K562 (cell line): ENCODE measurements around the gene NPEPL1. TPM values are rescaled to one million over a fixed set of nuclear protein-coding genes. Genes with fewer than 3 reads are reported as not detected.
"Not testable (repeated sequence)": the region's sequence is repeated elsewhere in the genome, so short reads cannot be mapped to it uniquely, and the experiment has no call there.

ENCODE experiments used
- ATAC-seq: fragments of 200-7000 bp; cut with Tn5 transposase; 3 replicates; pipeline ENCODE4 v1.9.1; 2020; ENCODE audit warnings: moderate library complexity
- BruUV-seq: library from RNA; stranded (reverse); fragments of 400-500 nt; replicated peaks from 2 replicates; lab custom pipeline; 2021; lab: Mats Ljungman, UMichigan
- CTCF ChIA-PET: fragments of 300-600 bp; formaldehyde crosslinking; extraction: SDS; loops from one replicate; lab custom pipeline; 2021; ENCODE audit warnings: low intra/inter-chr PET ratio; lab: Yijun Ruan, JAX
- POLR2A ChIA-PET: fragments of 300-600, 350-650 bp; sonication (Branson Sonifier 250); formaldehyde crosslinking; extraction: SDS; loops from one replicate; lab custom pipeline; 2021; ENCODE audit warnings: antibody characterized with exemption, inconsistent platforms; lab: Yijun Ruan, JAX
- DNase-seq, 4 experiments: peaks; one replicate each; pipeline versions ENCODE4 v3.0.0 to v3.0.0-alpha.2; 2011 to 2018; ENCODE audit warnings: low spot score in 3 of 4, mixed read lengths in 3 of 4; ENCODE audit errors: extremely low read depth in 1 of 4
- FAIRE-seq: peaks from 2 replicates; lab custom pipeline; 2011; peaks lifted over from hg19 to GRCh38; lab: Jason Lieb, UNC
- H2AFZ ChIP-seq: 2 replicates; pipeline ENCODE4 v1.6.0; 2011; ENCODE audit warnings: low read depth, low read length, control low read depth, inconsistent platforms
- H3K27ac ChIP-seq: fragments of 200-600 bp; 3 replicates; pipeline ENCODE4 v1.8.0; 2011; ENCODE audit warnings: low read depth, mild to moderate bottlenecking, control low read depth, inconsistent platforms, low read length, moderate library complexity, mixed read lengths; ENCODE audit errors: extremely low read depth
- H3K27me3 ChIP-seq, 2 experiments: fragments of 300-600 bp in 1 of 2; 2 replicates in 1 of 2; 3 replicates in 1 of 2; pipeline versions ENCODE4 v1.6.0 to v1.8.0; 2011; ENCODE audit warnings: inconsistent platforms in 2 of 2, low read length in 2 of 2, mild to moderate bottlenecking in 1 of 2, mixed read lengths in 1 of 2, moderate library complexity in 1 of 2; ENCODE audit not compliant: control insufficient read depth in 2 of 2, insufficient read depth in 2 of 2
- H3K36me3 ChIP-seq: fragments of 300-600 bp; 3 replicates; pipeline ENCODE4 v1.8.0; 2011; ENCODE audit warnings: mild to moderate bottlenecking, low read length, inconsistent platforms; ENCODE audit not compliant: control insufficient read depth, insufficient read depth
- H3K4me1 ChIP-seq, 2 experiments: fragments of 200-600 bp in 1 of 2; replicated peaks in 1 of 2; 2 replicates in 1 of 2; 3 replicates in 1 of 2; pipeline versions ENCODE4 v1.5.1 to v1.8.0; 2011; ENCODE audit warnings: inconsistent platforms in 2 of 2, low read length in 2 of 2, mild to moderate bottlenecking in 1 of 2, mixed read lengths in 1 of 2, moderate library complexity in 1 of 2; ENCODE audit not compliant: control insufficient read depth in 2 of 2, insufficient read depth in 2 of 2
- H3K4me2 ChIP-seq: 2 replicates; pipeline ENCODE4 v1.6.1; 2011; ENCODE audit warnings: low read length, control low read depth, inconsistent platforms, mixed read lengths; ENCODE audit not compliant: insufficient read depth
- H3K4me3 ChIP-seq: fragments of 200-600 bp; sonication (generic), shearing (Covaris generic); 2 replicates; pipeline ENCODE4 v1.5.1; 2016; ENCODE audit warnings: control low read depth, inconsistent platforms
- H3K79me2 ChIP-seq: fragments of 200-600 bp; 3 replicates; pipeline ENCODE4 v1.8.0; 2011; ENCODE audit warnings: low read length, inconsistent platforms; ENCODE audit not compliant: control insufficient read depth, insufficient read depth
- H3K9ac ChIP-seq, 2 experiments: 2 replicates each; pipeline versions ENCODE4 v1.6.0 to v1.6.1; 2011; ENCODE audit warnings: low read depth in 2 of 2, low read length in 2 of 2, control low read depth in 1 of 2, inconsistent platforms in 1 of 2, mild to moderate bottlenecking in 1 of 2, mixed read lengths in 1 of 2; ENCODE audit not compliant: insufficient read depth in 1 of 2
- H3K9me1 ChIP-seq: one replicate; pipeline ENCODE4 v1.6.0; 2011; ENCODE audit warnings: inconsistent platforms, mild to moderate bottlenecking, low read length, moderate library complexity; ENCODE audit not compliant: control insufficient read depth, insufficient read depth
- H3K9me3 ChIP-seq: replicated peaks from 2 replicates; pipeline ENCODE4 v1.5.1; 2011; ENCODE audit warnings: low read depth, low read length, inconsistent platforms; ENCODE audit not compliant: control insufficient read depth, insufficient read depth
- H4K20me1 ChIP-seq: replicated peaks from 2 replicates; pipeline ENCODE4 v1.6.1; 2011; ENCODE audit warnings: low read length, inconsistent platforms, mixed read lengths; ENCODE audit not compliant: control insufficient read depth, insufficient read depth
- NFE2 ChIP-seq: IDR thresholded peaks from 2 replicates; pipeline ENCODE4 v1.6.1; 2014; ENCODE audit warnings: antibody characterized with exemption, low read depth
- WGBS: fragments of 100-300 bp; shearing (Covaris generic); methylation state at CpG from one replicate; pipeline ENCODE4 v1.1.6; 2016; ENCODE audit warnings: low coverage, mixed read lengths; ENCODE audit not compliant: insufficient coverage; ENCODE audit errors: missing lambda C conversion rate; 5-methylcytosine and 5-hydroxymethylcytosine counted together
- in situ Hi-C: fragments of 300-500 bp; cut with MboI; formaldehyde crosslinking; loops from 4 replicates; pipeline ENCODE4 v1.15.0; 2018; ENCODE audit warnings: inconsistent platforms, mixed read lengths
- intact Hi-C: fragments of 100-400 bp; cut with micrococcal nuclease; formaldehyde crosslinking; loops from 2 replicates; pipeline ENCODE4 v1.14.2; 2022
- polyA plus RNA-seq, 8 experiments: library from polyadenylated mRNA; depleted of rRNA in 4 of 8; stranded (reverse) in 5 of 8; unstranded in 3 of 8; fragments of >200 nt; fragmentation: Nextera tagmentation in 2 of 8; fragmentation: Illumina TruSeq in 1 of 8; extraction: Ambion mirVana in 2 of 8; extraction: Trizol in 1 of 8; gene quantifications; 2 replicates each; pipeline versions ENCODE4 v1.2.1 to v1.2.3, GENCODE V29; 2011 to 2014; ENCODE audit warnings: inconsistent platforms in 1 of 8, missing spikeins in 1 of 8
- total RNA-seq, 7 experiments: library from RNA; depleted of rRNA in 6 of 7; stranded (reverse); fragments of >200 nt in 6 of 7; fragmentation: Illumina TruSeq in 2 of 7; extraction: Trizol in 2 of 7; gene quantifications; 2 replicates each; pipeline versions ENCODE4 v1.2.1 to v1.2.3, GENCODE V29; 2011 to 2021; ENCODE audit warnings: low replicate concordance in 1 of 7

The NPEPL1 gene
- total and polyA plus RNA-seq, 9 of the 15 experiments (the other 6 are each of a cell fraction or from before 2014, with no cell fraction given), result 0.04 to 5.6 (median 0.94) TPM

GRCh38 chr20:58756450-58756775 lies 63.8 kb downstream of the NPEPL1 start:
- in situ Hi-C loops (no loop called here), intact Hi-C loops (no loop called here)
- no peak for TF ChIP-seq NFE2
- under 1% methylated on average over 7 of the region's 7 CpGs for WGBS
- Histone ChIP-seq H3K4me2 (no peak overlapping the region), H3K9me1 (no peaks in the 10 kb centered on the region), H3K4me3 (no peak overlapping the region), H2AFZ (no peak overlapping the region), H3K27ac (no peak overlapping the region), H3K36me3 (no peaks in the 10 kb centered on the region), H3K79me2 (no peaks in the 10 kb centered on the region), H3K9ac (no peak overlapping the region), H4K20me1 (peaks cover 5% of the 10 kb centered on the region; the same call in 1 of the 2 replicates), H3K4me1 (no peaks in the 10 kb centered on the region), H3K27me3 (peaks cover 43 to 61% of the 10 kb centered on the region in 2 experiments), H3K9me3 (no peaks in the 10 kb centered on the region)
- DNase-seq (no peak), FAIRE-seq (no peak), ATAC-seq (no peak)
- CTCF ChIA-PET, result no interaction called here
- POLR2A ChIA-PET, result no interaction called here
- BruUV-seq, result no TSS peak

- H3K9me3 ChIP-seq, H3K27ac ChIP-seq, DNase-seq, BruUV-seq, H3K4me1 ChIP-seq, FAIRE-seq, H4K20me1 ChIP-seq, H3K79me2 ChIP-seq, H3K36me3 ChIP-seq, in situ Hi-C loops, H3K9ac ChIP-seq, intact Hi-C loops, H3K4me2 ChIP-seq, ATAC-seq, CTCF ChIA-PET, H2AFZ ChIP-seq, H3K4me3 ChIP-seq, H3K9me1 ChIP-seq: not testable (repeated sequence)
- WGBS, result 1% methylated on average over 5 of the region's 5 CpGs
- peaks cover 34 to 57% of the 10 kb centered on the region in 2 experiments for H3K27me3 ChIP-seq
- POLR2A ChIA-PET, result interaction anchor here (0.6 kb wide), 2 partner anchors 11 to 50 kb away, joined by 3 read pairs; no protein-coding TSS in a partner anchor
Measured at GRCh38 chr20:58757647-58758046, 65.0 kb downstream of the NPEPL1 start.
